ENCODE data around the gene CELF1. TPM values are rescaled to one million over a fixed set of nuclear protein-coding genes. Genes with fewer than 3 reads are reported as not detected.

The CELF1 gene
- total RNA-seq, 2 experiments from 2014 or later: 104 to 111 TPM

- Mint-ChIP-seq H3K27me3 (ENCODE audit: low read depth) (no peaks in the 10 kb centered on the region), H3K4me3 (no peak overlapping the region), H3K27ac (no peak overlapping the region), H3K9me3 (ENCODE audit: insufficient read depth) (no peaks in the 10 kb centered on the region), H3K36me3 (ENCODE audit: low read depth) (no peaks in the 10 kb centered on the region), H3K4me1 (ENCODE audit: low read depth) (peaks cover 3% of the 10 kb centered on the region)
- ATAC-seq: no peak
- no peak for DNase-seq
- ChIA-PET CTCF (interaction anchor here (0.9 to 4.4 kb wide), 8 partner anchors 10 to 93 kb away, joined by 3 to 25 read pairs (median 6); partner anchors contain the start of gene PSMC3), POLR2A (interaction anchor here (1.0 kb wide), 1 partner anchor 8 kb away, joined by 4 read pairs; no protein-coding TSS in a partner anchor)
Observed at GRCh38 chr11:47453365-47453764, 99.6 kb downstream of the CELF1 start.

GRCh38 chr11:47451990-47452389 is 100.9 kb downstream of the CELF1 start:
- POLR2A ChIA-PET: no interaction called here
- ATAC-seq: no peak

GRCh38 chr11:47451436-47451835 is 101.5 kb downstream of the CELF1 start:
- DNase-seq: no peak
- POLR2A ChIA-PET: no interaction called here
- Mint-ChIP-seq H3K27ac (no peak overlapping the region), H3K36me3 (ENCODE audit: low read depth) (no peaks in the 10 kb centered on the region), H3K4me3 (no peak overlapping the region), H3K9me3 (ENCODE audit: insufficient read depth) (no peaks in the 10 kb centered on the region), H3K4me1 (ENCODE audit: low read depth) (peaks cover 3% of the 10 kb centered on the region), H3K27me3 (ENCODE audit: low read depth) (no peaks in the 10 kb centered on the region)
- no peak for ATAC-seq
- CTCF ChIA-PET: interaction anchor here (4.4 kb wide), 1 partner anchor 77 kb away, joined by 25 read pairs; no protein-coding TSS in a partner anchor

More at GRCh38 chr11:47451990-47452389, 100.9 kb downstream of the CELF1 start:
- Mint-ChIP-seq H3K27ac (no peak overlapping the region), H3K9me3 (ENCODE audit: insufficient read depth) (no peaks in the 10 kb centered on the region), H3K27me3 (ENCODE audit: low read depth) (no peaks in the 10 kb centered on the region), H3K4me1 (ENCODE audit: low read depth) (peaks cover 3% of the 10 kb centered on the region), H3K4me3 (no peak overlapping the region), H3K36me3 (ENCODE audit: low read depth) (no peaks in the 10 kb centered on the region)
- no peak for DNase-seq
- CTCF ChIA-PET: interaction anchor here (4.4 kb wide), 1 partner anchor 78 kb away, joined by 25 read pairs; no protein-coding TSS in a partner anchor

- Mint-ChIP-seq H3K27me3 (ENCODE audit: low read depth) (no peaks in the 10 kb centered on the region), H3K4me3 (no peak overlapping the region), H3K9me3 (ENCODE audit: insufficient read depth) (no peaks in the 10 kb centered on the region), H3K4me1 (ENCODE audit: low read depth) (peaks cover 3% of the 10 kb centered on the region), H3K36me3 (ENCODE audit: low read depth) (no peaks in the 10 kb centered on the region), H3K27ac (no peak overlapping the region)
- ATAC-seq (no peak), DNase-seq (no peak)
- CTCF ChIA-PET: no interaction called here
- POLR2A ChIA-PET: interaction anchor here (1.3 kb wide), 1 partner anchor 13 kb away, joined by 3 read pairs; no protein-coding TSS in a partner anchor
Observed at GRCh38 chr11:47449541-47449940, 103.4 kb downstream of the CELF1 start.

DNA sequence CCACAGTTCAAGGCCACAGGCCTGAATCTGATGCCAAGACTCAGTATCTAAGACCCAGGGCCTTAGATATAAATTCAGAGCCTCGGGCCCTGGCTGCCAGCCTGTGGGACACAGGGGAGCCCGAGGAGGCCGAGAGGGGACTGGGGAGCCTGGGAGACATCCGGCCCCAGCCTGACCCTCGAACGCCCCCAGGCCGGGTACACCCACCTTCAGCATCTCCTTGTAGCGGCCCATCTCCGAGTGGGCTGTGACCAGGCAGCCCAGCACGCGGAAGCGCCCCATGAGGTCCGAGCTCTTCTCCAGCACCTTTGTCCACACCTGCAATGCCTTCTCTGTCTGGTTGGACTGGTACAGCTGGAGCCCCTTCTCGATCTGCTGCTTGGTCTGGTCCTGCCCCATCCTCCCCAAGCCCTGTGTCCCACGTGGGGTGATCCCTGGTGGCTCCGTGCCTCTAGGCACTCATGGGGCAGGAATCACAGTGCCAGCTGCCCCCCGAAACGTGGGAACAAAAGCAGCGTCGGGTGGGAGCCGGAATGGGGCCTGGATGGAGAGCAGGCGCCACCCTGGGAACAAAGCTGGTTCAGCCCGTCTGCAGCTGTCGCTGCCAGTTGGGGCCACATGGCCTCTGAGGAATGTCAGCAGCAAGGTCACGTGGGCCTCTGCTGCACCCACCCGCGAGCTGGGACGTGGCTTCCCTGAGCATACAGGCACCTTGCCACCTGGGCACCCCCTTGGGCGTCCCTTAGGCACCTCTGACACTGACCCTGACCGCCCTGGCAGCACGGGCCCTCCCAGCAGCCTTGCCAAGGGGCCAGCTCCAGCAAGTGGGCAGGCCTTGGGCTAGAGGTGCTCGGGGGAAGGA is 104.1 kb downstream of the CELF1 start, which contains the start of gene RAPSN:
Gene RAPSN (minus strand): TSS at position 571 of the 862 bp plus-strand sequence. CDS start 172 bp downstream, at position 399.
- ATAC-seq (no peak), DNase-seq (no peak)
- no peak within 1 kb of the TSS for H3K27ac Mint-ChIP-seq
- no peak within 1 kb of the TSS for H3K4me3 Mint-ChIP-seq
- no peaks in the 10 kb centered on the region for H3K9me3 Mint-ChIP-seq (ENCODE audit: insufficient read depth)
- ChIA-PET CTCF (interaction anchor here (0.6 kb wide), 1 partner anchor 75 kb away, joined by 3 read pairs; no protein-coding TSS in a partner anchor), POLR2A (interaction anchor here (1.3 kb wide), 1 partner anchor 13 kb away, joined by 3 read pairs; no protein-coding TSS in a partner anchor)
- no peaks in the 10 kb centered on the region for H3K36me3 Mint-ChIP-seq (ENCODE audit: low read depth)
- no peaks in the 10 kb centered on the region for H3K27me3 Mint-ChIP-seq (ENCODE audit: low read depth)
- peaks cover 2% of the 10 kb centered on the region for H3K4me1 Mint-ChIP-seq (ENCODE audit: low read depth)

DNA sequence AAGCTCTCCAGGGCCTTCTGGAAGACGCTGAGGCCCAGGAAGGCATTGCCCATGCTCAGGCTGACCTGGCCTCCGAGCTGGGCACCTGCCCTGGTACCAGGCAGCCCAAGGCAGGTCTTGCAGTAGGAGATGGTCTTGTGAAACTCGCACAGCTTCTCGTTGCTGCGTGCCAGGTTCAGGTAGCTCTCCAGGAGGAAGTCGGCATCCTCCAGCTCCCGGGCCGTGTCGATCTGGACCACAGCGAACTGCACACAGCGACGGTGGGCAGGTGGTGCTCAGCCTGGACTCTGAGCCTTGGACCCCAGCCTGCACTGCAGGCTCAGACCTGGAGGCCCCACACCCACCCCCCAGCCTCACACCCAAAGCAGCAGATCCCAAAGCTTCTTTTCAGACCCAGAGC is 105.0 kb downstream of the CELF1 start:
- CTCF ChIA-PET: no interaction called here
- Mint-ChIP-seq H3K4me1 (ENCODE audit: low read depth) (peaks cover 8% of the 10 kb centered on the region), H3K27me3 (ENCODE audit: low read depth) (no peaks in the 10 kb centered on the region), H3K4me3 (no peak overlapping the region), H3K36me3 (ENCODE audit: low read depth) (no peaks in the 10 kb centered on the region), H3K9me3 (ENCODE audit: insufficient read depth) (no peaks in the 10 kb centered on the region), H3K27ac (no peak overlapping the region)
- ATAC-seq: no peak
- POLR2A ChIA-PET: no interaction called here
- DNase-seq: no peak

GRCh38 chr11:47446833-47447232 is 106.1 kb downstream of the CELF1 start:
- no peaks in the 10 kb centered on the region for H3K9me3 Mint-ChIP-seq (ENCODE audit: insufficient read depth)
- ChIA-PET CTCF (no interaction called here), POLR2A (no interaction called here)
- peaks cover 8% of the 10 kb centered on the region for H3K4me1 Mint-ChIP-seq (ENCODE audit: low read depth)
- no peaks in the 10 kb centered on the region for H3K36me3 Mint-ChIP-seq (ENCODE audit: low read depth)
- ATAC-seq (no peak), DNase-seq (no peak)
- H3K27me3 Mint-ChIP-seq (ENCODE audit: low read depth): no peaks in the 10 kb centered on the region
- no peak overlapping the region for H3K4me3 Mint-ChIP-seq
- H3K27ac Mint-ChIP-seq: no peak overlapping the region

DNA sequence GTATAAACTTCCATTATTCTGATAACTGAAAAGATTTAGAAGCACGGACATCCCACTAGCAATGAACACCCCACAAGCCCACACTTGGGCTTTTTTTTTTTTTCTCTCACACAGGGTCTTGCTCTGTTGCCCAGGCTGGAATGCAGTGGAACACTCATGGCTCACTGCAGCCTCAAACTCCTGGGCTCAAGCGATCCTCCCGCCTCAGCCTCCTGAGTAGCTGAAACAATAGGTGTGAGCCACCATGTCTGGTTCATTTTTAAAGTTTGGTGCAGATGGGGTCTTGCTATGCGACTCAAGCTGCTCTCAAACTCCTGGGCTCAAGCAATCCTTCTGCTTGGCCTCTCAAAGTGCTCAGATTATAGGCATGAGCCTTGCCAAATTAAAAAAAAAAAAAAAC is 107.1 kb downstream of the CELF1 start:
- ATAC-seq: no peak
- no peaks in the 10 kb centered on the region for H3K27me3 Mint-ChIP-seq (ENCODE audit: low read depth)
- H3K27ac Mint-ChIP-seq: no peak overlapping the region
- ChIA-PET CTCF (no interaction called here), POLR2A (interaction anchor here (0.6 kb wide), 2 partner anchors 8 to 79 kb away, joined by 3 to 4 read pairs; no protein-coding TSS in a partner anchor)
- peaks cover 8% of the 10 kb centered on the region for H3K4me1 Mint-ChIP-seq (ENCODE audit: low read depth)
- H3K4me3 Mint-ChIP-seq: no peak overlapping the region
- H3K36me3 Mint-ChIP-seq (ENCODE audit: low read depth): no peaks in the 10 kb centered on the region
- H3K9me3 Mint-ChIP-seq (ENCODE audit: insufficient read depth): no peaks in the 10 kb centered on the region
- DNase-seq: no peak

DNA sequence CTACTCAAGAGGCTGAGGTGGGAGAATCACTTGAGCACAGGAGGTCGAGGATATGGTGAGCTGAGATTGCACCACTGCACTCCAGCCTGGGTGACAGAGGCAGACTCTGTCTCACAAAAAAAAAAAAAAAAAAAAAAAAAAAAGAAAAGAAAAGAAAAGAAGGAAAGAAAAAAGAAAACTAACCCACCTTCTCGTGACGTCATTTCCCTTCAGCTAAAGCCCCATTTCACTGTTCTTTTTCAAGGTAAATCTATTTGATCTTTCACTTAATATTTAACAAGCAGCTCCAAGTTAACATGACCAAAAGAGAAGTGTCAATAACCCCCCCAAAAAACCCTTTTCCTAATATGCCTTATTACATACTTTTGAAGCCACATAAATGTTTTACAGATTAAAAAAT is 109.1 kb downstream of the CELF1 start:
- no peak for ATAC-seq
- H3K9me3 Mint-ChIP-seq (ENCODE audit: insufficient read depth): no peaks in the 10 kb centered on the region

GRCh38 chr11:47443028-47443700 is 109.8 kb downstream of the CELF1 start:
- Mint-ChIP-seq H3K36me3 (ENCODE audit: low read depth) (no peaks in the 10 kb centered on the region), H3K4me1 (ENCODE audit: low read depth) (peaks cover 8% of the 10 kb centered on the region), H3K27ac (no peak overlapping the region), H3K9me3 (ENCODE audit: insufficient read depth) (no peaks in the 10 kb centered on the region), H3K4me3 (no peak overlapping the region), H3K27me3 (ENCODE audit: low read depth) (no peaks in the 10 kb centered on the region)
- ChIA-PET POLR2A (no interaction called here), CTCF (interaction anchor here (1.1 to 2.3 kb wide), 4 partner anchors 10 to 31 kb away, joined by 4 to 8 read pairs (median 6); no protein-coding TSS in a partner anchor)
- DNase-seq: no peak
- no peak for ATAC-seq

More for the DNA sequence above, 109.1 kb downstream of the CELF1 start:
- CTCF ChIA-PET: interaction anchor here (1.1 to 2.3 kb wide), 4 partner anchors 9 to 32 kb away, joined by 4 to 8 read pairs (median 6); no protein-coding TSS in a partner anchor
- no peak for DNase-seq
- Mint-ChIP-seq H3K27me3 (ENCODE audit: low read depth) (no peaks in the 10 kb centered on the region), H3K36me3 (ENCODE audit: low read depth) (no peaks in the 10 kb centered on the region), H3K27ac (no peak overlapping the region), H3K4me3 (no peak overlapping the region), H3K4me1 (ENCODE audit: low read depth) (peaks cover 8% of the 10 kb centered on the region)
- POLR2A ChIA-PET: no interaction called here

- Mint-ChIP-seq H3K9me3 (ENCODE audit: insufficient read depth) (no peaks in the 10 kb centered on the region), H3K4me1 (ENCODE audit: low read depth) (peaks cover 8% of the 10 kb centered on the region), H3K27me3 (ENCODE audit: low read depth) (no peaks in the 10 kb centered on the region), H3K4me3 (no peak overlapping the region), H3K27ac (no peak overlapping the region), H3K36me3 (ENCODE audit: low read depth) (no peaks in the 10 kb centered on the region)
- ChIA-PET CTCF (interaction anchor here (1.9 to 2.3 kb wide), 2 partner anchors 11 to 31 kb away, joined by 6 to 8 read pairs; no protein-coding TSS in a partner anchor), POLR2A (no interaction called here)
- no peak for ATAC-seq
- DNase-seq: no peak
Observed at GRCh38 chr11:47442514-47442913, 110.4 kb downstream of the CELF1 start.
